ENCODE data around the gene CHCHD3. TPM values are rescaled to one million over a fixed set of nuclear protein-coding genes. Genes with fewer than 3 reads are reported as not detected.

Gene CHCHD3
- total RNA-seq, 1 donor, result 99.7 TPM

GRCh38 chr7:132869166-132869861, 212.6 kb downstream of the CHCHD3 start:
- DNase-seq (ENCODE audit: low read depth), result no peak
- H3K4me3 ChIP-seq (ENCODE audit: low read depth, low read length), result no peak overlapping the region
- no peak for TF ChIP-seq CTCF (IDR thresholded peaks at IDR 0.05; ENCODE audit: insufficient read depth, low read length)

GRCh38 chr7:132866551-132866950, 215.3 kb downstream of the CHCHD3 start:
- H3K4me3 ChIP-seq (ENCODE audit: low read depth, low read length), result no peak overlapping the region
- DNase-seq (ENCODE audit: low read depth), result no peak
- no peak for TF ChIP-seq CTCF (IDR thresholded peaks at IDR 0.05; ENCODE audit: insufficient read depth, low read length)

- no peak overlapping the region for H3K4me3 ChIP-seq (ENCODE audit: low read depth, low read length)
- no peak for DNase-seq (ENCODE audit: low read depth)
- no peak for TF ChIP-seq CTCF (IDR thresholded peaks at IDR 0.05; ENCODE audit: insufficient read depth, low read length)
Observed at GRCh38 chr7:132866144-132866531, 215.8 kb downstream of the CHCHD3 start.

- no peak overlapping the region for H3K4me3 ChIP-seq (ENCODE audit: low read depth, low read length)
- no peak for TF ChIP-seq CTCF (IDR thresholded peaks at IDR 0.05; ENCODE audit: insufficient read depth, low read length)
- no peak for DNase-seq (ENCODE audit: low read depth)
Observed at GRCh38 chr7:132865366-132866143, 216.3 kb downstream of the CHCHD3 start.

GRCh38 chr7:132861940-132862554, 219.8 kb downstream of the CHCHD3 start:
- H3K4me3 ChIP-seq (ENCODE audit: low read depth, low read length), result no peak overlapping the region
- no peak for DNase-seq (ENCODE audit: low read depth)
- no peak for TF ChIP-seq CTCF (IDR thresholded peaks at IDR 0.05; ENCODE audit: insufficient read depth, low read length)

GRCh38 chr7:132861424-132861823, 220.5 kb downstream of the CHCHD3 start:
- DNase-seq (ENCODE audit: low read depth), result no peak
- TF ChIP-seq CTCF (IDR thresholded peaks at IDR 0.05; ENCODE audit: insufficient read depth, low read length), result no peak
- H3K4me3 ChIP-seq (ENCODE audit: low read depth, low read length), result no peak overlapping the region
